ENCODE results near the gene KCNJ15.

- TF ChIP-seq, protein P1, sequence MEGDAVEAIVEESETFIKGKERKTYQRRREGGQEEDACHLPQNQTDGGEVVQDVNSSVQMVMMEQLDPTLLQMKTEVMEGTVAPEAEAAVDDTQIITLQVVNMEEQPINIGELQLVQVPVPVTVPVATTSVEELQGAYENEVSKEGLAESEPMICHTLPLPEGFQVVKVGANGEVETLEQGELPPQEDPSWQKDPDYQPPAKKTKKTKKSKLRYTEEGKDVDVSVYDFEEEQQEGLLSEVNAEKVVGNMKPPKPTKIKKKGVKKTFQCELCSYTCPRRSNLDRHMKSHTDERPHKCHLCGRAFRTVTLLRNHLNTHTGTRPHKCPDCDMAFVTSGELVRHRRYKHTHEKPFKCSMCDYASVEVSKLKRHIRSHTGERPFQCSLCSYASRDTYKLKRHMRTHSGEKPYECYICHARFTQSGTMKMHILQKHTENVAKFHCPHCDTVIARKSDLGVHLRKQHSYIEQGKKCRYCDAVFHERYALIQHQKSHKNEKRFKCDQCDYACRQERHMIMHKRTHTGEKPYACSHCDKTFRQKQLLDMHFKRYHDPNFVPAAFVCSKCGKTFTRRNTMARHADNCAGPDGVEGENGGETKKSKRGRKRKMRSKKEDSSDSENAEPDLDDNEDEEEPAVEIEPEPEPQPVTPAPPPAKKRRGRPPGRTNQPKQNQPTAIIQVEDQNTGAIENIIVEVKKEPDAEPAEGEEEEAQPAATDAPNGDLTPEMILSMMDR (IDR thresholded peaks at IDR 0.05): no peak
- no peak for TF ChIP-seq POLR2A (IDR thresholded peaks at IDR 0.05)
These were observed 67.1 kb downstream of the KCNJ15 start for GRCh38 chr21:38323721-38324531.

All from heart left ventricle (tissue), 13 donors.